GM10847 (cell line): ENCODE data around the gene GZF1.

Experiments used
- POLR2A ChIP-seq: IDR thresholded peaks from 2 replicates; pipeline ENCODE4 v1.6.1; 2011; ENCODE audit not compliant: insufficient read length; ENCODE audit errors: extremely low read depth

The GZF1 gene

DNA sequence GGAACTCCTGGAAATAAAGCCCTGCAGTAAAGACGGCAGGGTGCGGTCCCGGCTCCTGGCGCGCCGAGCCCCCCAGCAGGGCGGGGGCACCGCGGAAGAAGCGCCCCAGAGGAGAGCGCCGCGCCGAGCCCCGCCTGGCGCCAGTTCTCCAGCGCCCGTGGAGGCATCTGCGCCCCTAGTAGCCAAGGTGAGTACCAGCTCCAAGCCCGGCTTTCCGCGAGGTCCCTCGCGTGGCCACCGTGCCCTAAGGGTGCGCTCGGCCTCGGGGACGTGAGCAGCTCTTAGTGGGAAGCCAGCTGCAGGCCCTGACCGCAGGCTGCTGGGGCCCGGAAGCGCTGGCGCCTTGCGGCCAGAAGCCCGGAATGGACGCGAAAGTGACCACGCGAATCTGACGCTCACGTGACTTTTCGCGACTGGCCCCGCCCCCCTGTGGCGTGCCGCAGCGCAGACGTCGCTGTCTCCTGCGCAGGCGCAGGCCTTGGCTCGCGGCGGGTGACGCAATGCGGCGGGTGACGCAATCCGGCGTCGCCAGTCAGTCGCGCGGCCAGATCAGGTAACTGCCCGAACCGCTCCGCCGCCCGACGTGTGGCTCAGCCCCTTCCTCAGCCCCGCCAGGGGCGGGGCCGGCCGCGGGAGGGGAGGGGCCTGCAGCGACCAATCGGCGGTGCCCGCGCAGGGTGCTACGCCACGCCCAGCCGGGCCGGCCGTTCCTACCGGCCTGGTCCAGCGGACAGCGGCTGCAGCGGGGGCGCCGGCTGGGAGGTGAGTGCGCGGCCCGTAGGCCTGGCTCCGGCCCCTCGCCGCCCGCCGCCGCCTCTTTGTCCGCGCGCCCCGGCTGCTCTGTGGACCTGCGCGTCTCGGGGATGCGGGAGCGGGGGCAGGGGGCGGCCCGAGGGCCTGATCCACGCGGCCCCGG is at the start of gene GZF1:
Gene GZF1, plus strand, starts transcription at position 707 of the 916 bp plus-strand sequence. CDS start 2,202 bp downstream, outside the sequence.
- TF ChIP-seq POLR2A = peak; percentile 84

GRCh38 chr20:23313271-23313670 is 48.7 kb upstream of the GZF1 start:
- no peak for TF ChIP-seq POLR2A

DNA sequence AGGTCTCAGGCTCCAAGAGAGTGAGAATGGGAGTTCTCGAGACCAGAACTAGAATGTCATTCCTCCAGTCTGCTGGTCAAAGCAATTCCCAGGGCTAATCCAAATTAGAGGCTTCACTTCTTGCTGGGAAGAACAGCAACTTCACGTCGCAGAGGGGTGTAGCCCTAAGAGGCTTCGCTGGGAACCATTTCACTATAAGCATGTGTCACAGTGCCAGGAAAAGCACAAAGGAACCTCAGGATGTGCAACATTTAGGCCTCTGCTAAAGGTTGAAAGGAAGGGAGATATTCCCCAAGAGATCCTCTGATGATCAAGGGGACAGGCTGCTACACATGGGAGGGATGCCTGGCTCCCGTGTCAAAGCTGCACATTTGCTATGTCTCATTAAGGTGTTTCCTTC is 47.3 kb upstream of the GZF1 start:
- no peak for TF ChIP-seq POLR2A

- no peak for TF ChIP-seq POLR2A
Observed at GRCh38 chr20:23315099-23315498, 46.9 kb upstream of the GZF1 start.

DNA sequence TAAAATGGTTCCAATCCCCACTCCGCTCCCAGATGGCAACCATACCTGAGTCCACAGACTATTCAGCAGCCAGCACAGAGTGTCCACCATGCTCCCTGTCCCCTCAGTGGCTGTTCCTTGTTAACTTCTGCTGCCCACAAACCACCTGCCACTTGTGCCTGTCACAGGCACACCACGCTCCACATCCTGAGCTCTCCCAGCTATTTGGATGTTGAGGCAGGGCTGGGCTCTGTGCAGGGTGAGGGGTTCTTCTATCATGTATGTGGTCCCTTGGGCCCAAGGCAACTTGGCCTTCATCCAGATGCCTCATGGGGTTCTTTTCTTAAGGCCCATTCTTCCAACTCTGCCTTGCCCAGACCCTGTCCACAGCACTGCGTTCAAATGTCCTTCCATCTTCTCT is 45.4 kb upstream of the GZF1 start:
- TF ChIP-seq POLR2A = no peak

DNA sequence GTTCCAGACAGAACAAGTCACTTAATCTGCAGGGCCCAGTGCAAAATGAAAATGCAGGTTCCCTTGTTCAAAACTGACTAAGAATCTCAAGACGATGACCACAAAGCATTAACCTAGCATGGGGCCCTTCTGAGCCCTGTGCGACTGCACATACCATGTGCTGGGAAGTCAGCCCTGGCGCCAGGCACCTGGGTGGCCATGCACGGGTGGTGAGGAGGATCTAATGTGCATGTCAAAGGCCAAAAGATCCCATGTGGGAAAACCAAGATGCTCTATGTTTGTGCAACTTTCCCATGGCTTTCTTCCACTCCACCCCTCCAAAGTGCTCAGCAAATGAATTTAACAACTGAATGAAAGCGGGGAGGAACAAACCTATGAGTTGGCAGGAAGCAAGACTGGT is 44.9 kb upstream of the GZF1 start:
- TF ChIP-seq POLR2A = no peak

GRCh38 chr20:23318347-23318746 is 43.6 kb upstream of the GZF1 start:
- no peak for TF ChIP-seq POLR2A

DNA sequence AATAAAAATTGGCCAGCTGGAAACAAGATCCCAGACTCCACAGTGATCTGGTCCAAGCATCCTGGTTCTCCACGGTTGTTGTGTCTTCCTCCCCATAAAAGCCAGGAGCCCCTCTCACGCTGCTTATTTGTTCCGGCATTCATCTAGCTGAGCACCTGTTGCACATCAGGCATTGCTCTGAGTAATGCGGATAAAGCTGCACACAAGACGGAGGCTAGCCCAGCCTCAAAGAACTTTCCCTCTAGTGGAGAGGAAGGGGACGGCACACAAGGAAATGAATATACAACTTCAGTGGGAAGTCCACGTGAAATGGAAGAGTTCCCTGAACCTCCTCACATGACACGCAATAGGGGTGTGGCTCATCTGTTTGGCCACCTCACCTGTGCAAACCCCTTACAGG is 41.7 kb upstream of the GZF1 start:
- no peak for TF ChIP-seq POLR2A

- no peak for TF ChIP-seq POLR2A
Observed at GRCh38 chr20:23325107-23325506, 36.9 kb upstream of the GZF1 start.

GRCh38 chr20:23326774-23327173 is 35.2 kb upstream of the GZF1 start:
- TF ChIP-seq POLR2A = no peak

DNA sequence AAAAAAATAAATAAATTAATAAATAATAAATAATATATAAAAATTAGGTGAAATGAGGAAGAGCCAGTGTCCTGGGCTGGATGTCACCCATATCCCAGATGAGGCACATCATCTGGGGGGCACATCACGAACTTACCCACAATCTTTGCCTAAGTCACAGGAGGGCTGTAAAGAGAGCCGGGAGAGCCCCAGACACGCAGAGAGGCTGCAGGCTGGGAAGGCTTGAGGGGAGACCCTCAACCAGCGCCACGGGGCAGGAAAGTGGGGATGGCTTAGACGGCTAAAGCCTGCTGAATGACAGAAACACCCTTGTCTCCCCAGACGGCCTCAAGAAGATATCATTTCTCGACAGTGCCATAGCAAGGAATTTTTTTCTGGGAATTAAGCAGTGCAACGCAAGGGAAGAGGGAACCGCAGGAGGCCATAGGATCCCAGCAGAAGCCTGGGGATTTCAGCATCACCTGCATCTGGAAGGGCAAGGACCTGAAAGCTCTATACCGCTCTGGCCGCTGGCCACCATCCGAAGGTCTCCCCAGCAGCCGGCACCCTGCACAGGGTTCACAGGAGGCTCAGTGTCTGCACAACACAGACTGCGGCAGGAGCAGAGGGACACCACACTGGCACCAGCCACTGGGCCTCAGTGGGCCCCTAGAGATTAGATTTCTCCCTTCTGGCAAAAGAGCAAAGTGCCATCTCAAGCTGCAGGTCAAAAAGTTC is 34.2 kb upstream of the GZF1 start:
- TF ChIP-seq POLR2A = no peak

GRCh38 chr20:23331450-23332350 is 30.3 kb upstream of the GZF1 start:
- no peak for TF ChIP-seq POLR2A

DNA sequence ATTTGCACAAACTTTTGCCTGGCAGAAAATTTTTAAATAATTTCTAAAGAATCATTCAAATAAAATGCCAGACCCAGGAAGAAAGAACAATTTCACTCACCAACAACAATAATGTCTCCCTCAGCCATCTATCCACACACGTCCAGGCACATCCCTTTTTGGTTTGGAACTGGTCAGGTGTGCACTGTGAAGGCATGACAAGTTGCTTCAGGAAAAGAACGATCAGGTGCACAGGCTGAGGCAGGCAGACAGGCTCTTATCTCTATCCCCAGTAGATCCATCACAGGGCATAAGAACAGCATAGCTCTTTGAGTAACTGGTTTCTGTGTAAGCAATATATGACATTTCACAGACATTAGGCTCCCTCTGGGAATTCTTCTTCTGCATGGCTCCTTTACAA is 29.5 kb upstream of the GZF1 start:
- TF ChIP-seq POLR2A = no peak

GRCh38 chr20:23334111-23334510 is 27.9 kb upstream of the GZF1 start:
- no peak for TF ChIP-seq POLR2A

- TF ChIP-seq POLR2A = no peak
Observed at GRCh38 chr20:23335521-23335920, 26.5 kb upstream of the GZF1 start.
